ENCODE measurements around the gene MED29.

DNA sequence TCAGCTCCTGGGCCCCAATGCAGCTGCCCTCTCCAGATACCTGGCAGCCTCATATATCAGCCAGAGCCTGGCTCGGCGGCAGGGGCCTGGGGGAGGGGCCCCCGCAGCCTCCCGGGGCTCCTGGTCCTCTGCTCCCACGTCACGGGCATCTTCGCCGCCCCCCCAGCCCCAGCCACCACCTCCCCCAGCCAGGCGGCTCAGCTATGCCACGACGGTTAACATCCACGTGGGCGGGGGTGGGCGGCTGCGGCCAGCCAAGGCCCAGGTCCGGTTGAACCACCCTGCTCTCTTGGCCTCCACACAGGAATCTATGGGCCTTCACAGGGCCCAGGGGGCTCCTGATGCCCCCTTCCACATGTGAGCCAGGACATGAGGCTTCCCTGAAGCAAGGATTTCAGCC is 33.8 kb downstream of the MED29 start:
- TF ChIP-seq, protein P1, sequence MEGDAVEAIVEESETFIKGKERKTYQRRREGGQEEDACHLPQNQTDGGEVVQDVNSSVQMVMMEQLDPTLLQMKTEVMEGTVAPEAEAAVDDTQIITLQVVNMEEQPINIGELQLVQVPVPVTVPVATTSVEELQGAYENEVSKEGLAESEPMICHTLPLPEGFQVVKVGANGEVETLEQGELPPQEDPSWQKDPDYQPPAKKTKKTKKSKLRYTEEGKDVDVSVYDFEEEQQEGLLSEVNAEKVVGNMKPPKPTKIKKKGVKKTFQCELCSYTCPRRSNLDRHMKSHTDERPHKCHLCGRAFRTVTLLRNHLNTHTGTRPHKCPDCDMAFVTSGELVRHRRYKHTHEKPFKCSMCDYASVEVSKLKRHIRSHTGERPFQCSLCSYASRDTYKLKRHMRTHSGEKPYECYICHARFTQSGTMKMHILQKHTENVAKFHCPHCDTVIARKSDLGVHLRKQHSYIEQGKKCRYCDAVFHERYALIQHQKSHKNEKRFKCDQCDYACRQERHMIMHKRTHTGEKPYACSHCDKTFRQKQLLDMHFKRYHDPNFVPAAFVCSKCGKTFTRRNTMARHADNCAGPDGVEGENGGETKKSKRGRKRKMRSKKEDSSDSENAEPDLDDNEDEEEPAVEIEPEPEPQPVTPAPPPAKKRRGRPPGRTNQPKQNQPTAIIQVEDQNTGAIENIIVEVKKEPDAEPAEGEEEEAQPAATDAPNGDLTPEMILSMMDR (IDR thresholded peaks at IDR 0.05; ENCODE audit: insufficient read depth, low read depth, low read length), result no peak
- no peak for TF ChIP-seq EZH2 (IDR thresholded peaks at IDR 0.05; ENCODE audit: insufficient read depth, low read length)
